HepG2 (cell line): ENCODE data around the gene RIPOR3. TPM values are rescaled to one million over a fixed set of nuclear protein-coding genes. Genes with fewer than 3 reads are reported as not detected.
A peak's percentile ranks its signal among the peaks of the same experiment; 100 is the strongest.

Experiments used
- BRCA1 ChIP-seq: sonication (generic); formaldehyde crosslinking; IDR thresholded peaks from 2 replicates; pipeline ENCODE4 v1.4.0; 2020; ENCODE audit warnings: missing genetic modification reagents
- CBX1 ChIP-seq: IDR thresholded peaks from one replicate; pipeline ENCODE4 v1.6.1; 2016; ENCODE audit warnings: antibody characterized with exemption, low read depth
- DMAP1 ChIP-seq: IDR thresholded peaks from 2 replicates; pipeline ENCODE4 v1.6.1; 2016
- HDAC2 ChIP-seq: sonication (generic); formaldehyde crosslinking; IDR thresholded peaks from 2 replicates; pipeline ENCODE4 v1.4.0; 2020; ENCODE audit warnings: missing genetic modification reagents
- HNRNPH1 ChIP-seq: fragments of 200-400 bp; formaldehyde crosslinking; optimal IDR thresholded peaks from 2 replicates; pipeline ENCODE3; 2017; ENCODE audit warnings: mild to moderate bottlenecking, low read depth, low read length
- MAFG ChIP-seq: sonication (generic); formaldehyde crosslinking; IDR thresholded peaks from 2 replicates; pipeline ENCODE4 v1.5.1; 2020; ENCODE audit warnings: mild to moderate bottlenecking, missing genetic modification reagents
- MEIS1 ChIP-seq: sonication (generic); formaldehyde crosslinking; IDR thresholded peaks from 2 replicates; pipeline ENCODE4 v1.9.0; 2021; ENCODE audit warnings: mild to moderate bottlenecking, missing genetic modification reagents, moderate library complexity, borderline replicate concordance
- MIXL1 ChIP-seq: IDR thresholded peaks from 2 replicates; pipeline ENCODE4 v1.6.1; 2016
- NFKBIZ ChIP-seq: IDR thresholded peaks from 2 replicates; pipeline ENCODE4 v1.6.1; 2018; ENCODE audit warnings: missing genetic modification reagents, missing compliant biosample characterization
- NFYB ChIP-seq: sonication (generic); formaldehyde crosslinking; IDR thresholded peaks from 2 replicates; pipeline ENCODE4 v1.4.0; 2020; ENCODE audit warnings: missing genetic modification reagents
- RBM22 ChIP-seq: fragments of 200-400 bp; formaldehyde crosslinking; optimal IDR thresholded peaks from 2 replicates; pipeline ENCODE3; 2017; ENCODE audit warnings: mild to moderate bottlenecking, low read length, moderate library complexity
- SIX1 ChIP-seq: sonication (generic); formaldehyde crosslinking; IDR thresholded peaks from 2 replicates; pipeline ENCODE4 v1.4.0; 2020; ENCODE audit warnings: missing genetic modification reagents, borderline replicate concordance
- TARDBP ChIP-seq: sonication (generic); formaldehyde crosslinking; IDR thresholded peaks from 2 replicates; pipeline ENCODE4 v1.8.0; 2022; ENCODE audit warnings: mild to moderate bottlenecking, missing genetic modification reagents
- ZFP41 ChIP-seq: sonication (generic); formaldehyde crosslinking; IDR thresholded peaks from 2 replicates; pipeline ENCODE4 v1.4.0; 2020; ENCODE audit warnings: mild to moderate bottlenecking, missing genetic modification reagents, borderline replicate concordance
- ZNF260 ChIP-seq: sonication (generic); formaldehyde crosslinking; IDR thresholded peaks from 2 replicates; pipeline ENCODE4 v1.4.0; 2020; ENCODE audit warnings: missing genetic modification reagents, low read depth, mild to moderate bottlenecking, borderline replicate concordance
- ZNF749 ChIP-seq: sonication (generic); formaldehyde crosslinking; IDR thresholded peaks from 2 replicates; pipeline ENCODE4 v1.8.0; 2022; ENCODE audit warnings: mild to moderate bottlenecking, missing genetic modification reagents, moderate library complexity, borderline replicate concordance
- polyA plus RNA-seq, 8 experiments: library from polyadenylated mRNA; depleted of rRNA in 3 of 8; stranded (reverse) in 7 of 8; unstranded in 1 of 8; fragments of >200 nt; fragmentation: Illumina TruSeq in 4 of 8; extraction: Trizol in 4 of 8; gene quantifications; 2 replicates each; pipeline versions ENCODE4 v1.2.1 to v1.2.3, GENCODE V29; 2011 to 2016; ENCODE audit warnings: low read depth in 4 of 8, missing spikeins in 1 of 8, mixed read lengths in 1 of 8; ENCODE audit not compliant: insufficient read depth in 1 of 8
- total RNA-seq, 5 experiments: library from RNA; depleted of rRNA; stranded (reverse); fragments of >200 nt; fragmentation: Illumina TruSeq; extraction: Trizol; gene quantifications; 2 replicates each; pipeline ENCODE4 v1.2.3, GENCODE V29; 2016; ENCODE audit warnings: low read depth in 1 of 5
- TF ChIP-seq, protein P1 (sequence below): IDR thresholded peaks from 2 replicates; pipeline ENCODE4 v1.6.1; 2016; ENCODE audit warnings: low read depth
- TF ChIP-seq, protein P2 (sequence below): IDR thresholded peaks from 2 replicates; pipeline ENCODE4 v1.6.1; 2016; ENCODE audit warnings: low read depth, borderline replicate concordance
- TF ChIP-seq, protein P3 (sequence below): sonication (generic); formaldehyde crosslinking; IDR thresholded peaks from 2 replicates; pipeline ENCODE4 v1.8.1; 2023; ENCODE audit warnings: mild to moderate bottlenecking, moderate library complexity, missing genetic modification reagents
- TF ChIP-seq, protein P4 (sequence below): sonication (generic); formaldehyde crosslinking; IDR thresholded peaks from 2 replicates; pipeline ENCODE4 v1.5.1; 2020; ENCODE audit warnings: missing genetic modification reagents, mild to moderate bottlenecking, borderline replicate concordance
- TF ChIP-seq, protein P5 (sequence below): sonication (generic); formaldehyde crosslinking; conservative IDR thresholded peaks from 2 replicates; pipeline ENCODE4 v1.4.0; 2020; ENCODE audit warnings: missing genetic modification reagents
- TF ChIP-seq, protein P6 (sequence below): sonication (generic); formaldehyde crosslinking; IDR thresholded peaks from 2 replicates; pipeline ENCODE4 v1.5.0; 2020; ENCODE audit warnings: mild to moderate bottlenecking, missing genetic modification reagents
- TF ChIP-seq, protein P7 (sequence below): sonication (generic); formaldehyde crosslinking; IDR thresholded peaks from 2 replicates; pipeline ENCODE4 v1.4.0; 2020; ENCODE audit warnings: missing genetic modification reagents, borderline replicate concordance

The RIPOR3 gene
- total and polyA plus RNA-seq, 2 of the 13 experiments (the other 11 are each of a cell fraction or from before 2014, with no cell fraction given), result 0.18 TPM; not detected in 1

DNA sequence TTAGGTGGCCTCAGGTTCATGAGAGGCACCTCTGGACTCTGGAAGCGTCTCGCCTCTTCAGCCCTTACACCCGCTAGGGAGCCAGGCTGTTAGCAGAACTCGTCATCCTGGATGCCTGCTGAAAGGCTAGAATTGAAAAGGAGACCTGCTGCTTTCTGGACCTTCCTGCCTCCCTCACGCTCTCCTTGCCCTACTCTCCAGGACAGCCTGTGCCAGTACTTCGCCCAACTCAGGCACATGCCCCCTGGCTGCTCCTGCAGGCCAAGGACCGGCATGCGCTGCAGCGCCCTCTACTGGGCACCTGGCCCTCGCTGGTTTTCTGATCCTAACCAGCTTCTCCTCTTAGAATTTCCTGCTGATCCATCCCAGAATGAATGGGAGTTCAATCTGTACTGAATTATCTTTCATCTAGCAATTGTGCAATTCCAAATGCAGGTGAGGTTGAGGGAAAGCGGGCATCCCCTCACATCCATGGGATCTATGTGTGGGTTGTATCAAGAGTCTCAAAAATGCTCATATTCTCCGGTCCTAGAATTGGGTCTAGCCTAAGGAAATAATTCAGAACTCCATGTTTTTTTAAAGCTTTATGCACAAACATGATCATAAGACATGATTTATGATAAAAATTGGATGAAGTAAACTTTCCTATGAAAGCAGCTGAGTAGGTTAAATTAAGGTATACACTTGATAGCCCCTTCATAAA lies 103.2 kb downstream of the RIPOR3 start (continued):
- TF ChIP-seq, protein P1, sequence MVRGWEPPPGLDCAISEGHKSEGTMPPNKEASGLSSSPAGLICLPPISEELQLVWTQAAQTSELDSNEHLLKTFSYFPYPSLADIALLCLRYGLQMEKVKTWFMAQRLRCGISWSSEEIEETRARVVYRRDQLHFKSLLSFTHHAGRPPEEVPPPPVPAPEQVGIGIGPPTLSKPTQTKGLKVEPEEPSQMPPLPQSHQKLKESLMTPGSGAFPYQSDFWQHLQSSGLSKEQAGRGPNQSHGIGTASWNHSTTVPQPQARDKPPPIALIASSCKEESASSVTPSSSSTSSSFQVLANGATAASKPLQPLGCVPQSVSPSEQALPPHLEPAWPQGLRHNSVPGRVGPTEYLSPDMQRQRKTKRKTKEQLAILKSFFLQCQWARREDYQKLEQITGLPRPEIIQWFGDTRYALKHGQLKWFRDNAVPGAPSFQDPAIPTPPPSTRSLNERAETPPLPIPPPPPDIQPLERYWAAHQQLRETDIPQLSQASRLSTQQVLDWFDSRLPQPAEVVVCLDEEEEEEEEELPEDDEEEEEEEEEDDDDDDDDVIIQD (CRISPR knock-in tag), result peak; percentile 47; the same call in 1 of the 2 replicates
- TF ChIP-seq, protein P2, sequence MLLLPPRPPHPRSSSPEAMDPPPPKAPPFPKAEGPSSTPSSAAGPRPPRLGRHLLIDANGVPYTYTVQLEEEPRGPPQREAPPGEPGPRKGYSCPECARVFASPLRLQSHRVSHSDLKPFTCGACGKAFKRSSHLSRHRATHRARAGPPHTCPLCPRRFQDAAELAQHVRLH (CRISPR knock-in tag), result peak; percentile 42; the same call in 1 of the 2 replicates
- TF ChIP-seq ZNF260 (CRISPR knock-in tag) (no peak), CBX1 (peak; percentile 57), ZNF749 (no peak), SIX1 (CRISPR knock-in tag) (no peak), DMAP1 (no peak), HDAC2 (CRISPR knock-in tag) (peak; percentile 56; the same call in 1 of the 2 replicates), MIXL1 (CRISPR knock-in tag) (0 out of 2 replicates have a peak, but pooled peaks have one; percentile 18), TARDBP (CRISPR knock-in tag) (0 out of 2 replicates have a peak, but pooled peaks have one; percentile 53), ZFP41 (no peak), MEIS1 (CRISPR knock-in tag) (no peak), NFYB (CRISPR knock-in tag) (no peak), RBM22 (peak; percentile 83), BRCA1 (CRISPR knock-in tag) (no peak), MAFG (CRISPR knock-in tag) (no peak), NFKBIZ (CRISPR knock-in tag) (no peak), HNRNPH1 (no peak)
- TF ChIP-seq, protein P3, sequence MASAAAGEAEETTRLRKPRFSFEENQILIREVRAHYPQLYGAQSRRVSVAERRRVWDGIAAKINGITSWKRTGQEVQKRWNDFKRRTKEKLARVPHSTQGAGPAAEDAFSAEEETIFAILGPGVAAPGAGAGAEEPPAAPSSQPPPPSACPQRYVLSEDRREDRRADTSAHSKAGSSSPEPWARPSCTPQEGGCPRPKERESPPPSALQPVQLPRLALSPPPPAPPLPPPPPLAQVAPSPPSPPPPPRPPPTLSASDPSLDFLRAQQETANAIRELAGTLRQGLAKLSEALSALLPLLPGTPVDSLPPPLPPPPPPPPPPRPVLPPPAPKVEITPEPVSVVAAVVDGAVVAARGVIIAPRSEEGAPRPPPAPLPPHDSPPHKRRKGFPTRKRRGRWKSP (CRISPR knock-in tag), result no peak
- TF ChIP-seq, protein P4, sequence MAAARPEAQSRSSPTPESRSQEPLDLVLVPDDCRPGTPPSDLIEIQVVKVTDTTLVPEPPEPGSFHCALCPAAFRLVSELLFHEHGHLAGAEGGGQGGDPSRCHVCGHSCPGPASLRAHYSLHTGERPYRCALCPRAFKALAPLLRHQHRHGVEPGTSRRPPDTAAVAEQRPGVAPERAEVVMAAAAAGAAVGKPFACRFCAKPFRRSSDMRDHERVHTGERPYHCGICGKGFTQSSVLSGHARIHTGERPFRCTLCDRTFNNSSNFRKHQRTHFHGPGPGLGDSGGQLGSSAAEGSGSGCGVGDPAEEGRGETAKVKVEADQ, result no peak
- TF ChIP-seq, protein P5, sequence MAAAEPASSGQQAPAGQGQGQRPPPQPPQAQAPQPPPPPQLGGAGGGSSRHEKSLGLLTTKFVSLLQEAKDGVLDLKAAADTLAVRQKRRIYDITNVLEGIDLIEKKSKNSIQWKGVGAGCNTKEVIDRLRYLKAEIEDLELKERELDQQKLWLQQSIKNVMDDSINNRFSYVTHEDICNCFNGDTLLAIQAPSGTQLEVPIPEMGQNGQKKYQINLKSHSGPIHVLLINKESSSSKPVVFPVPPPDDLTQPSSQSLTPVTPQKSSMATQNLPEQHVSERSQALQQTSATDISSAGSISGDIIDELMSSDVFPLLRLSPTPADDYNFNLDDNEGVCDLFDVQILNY, result no peak
- TF ChIP-seq, protein P6, sequence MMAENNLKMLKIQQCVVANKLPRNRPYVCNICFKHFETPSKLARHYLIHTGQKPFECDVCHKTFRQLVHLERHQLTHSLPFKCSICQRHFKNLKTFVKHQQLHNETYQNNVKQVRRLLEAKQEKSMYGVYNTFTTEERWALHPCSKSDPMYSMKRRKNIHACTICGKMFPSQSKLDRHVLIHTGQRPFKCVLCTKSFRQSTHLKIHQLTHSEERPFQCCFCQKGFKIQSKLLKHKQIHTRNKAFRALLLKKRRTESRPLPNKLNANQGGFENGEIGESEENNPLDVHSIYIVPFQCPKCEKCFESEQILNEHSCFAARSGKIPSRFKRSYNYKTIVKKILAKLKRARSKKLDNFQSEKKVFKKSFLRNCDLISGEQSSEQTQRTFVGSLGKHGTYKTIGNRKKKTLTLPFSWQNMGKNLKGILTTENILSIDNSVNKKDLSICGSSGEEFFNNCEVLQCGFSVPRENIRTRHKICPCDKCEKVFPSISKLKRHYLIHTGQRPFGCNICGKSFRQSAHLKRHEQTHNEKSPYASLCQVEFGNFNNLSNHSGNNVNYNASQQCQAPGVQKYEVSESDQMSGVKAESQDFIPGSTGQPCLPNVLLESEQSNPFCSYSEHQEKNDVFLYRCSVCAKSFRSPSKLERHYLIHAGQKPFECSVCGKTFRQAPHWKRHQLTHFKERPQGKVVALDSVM (CRISPR knock-in tag), result no peak
- TF ChIP-seq, protein P7, sequence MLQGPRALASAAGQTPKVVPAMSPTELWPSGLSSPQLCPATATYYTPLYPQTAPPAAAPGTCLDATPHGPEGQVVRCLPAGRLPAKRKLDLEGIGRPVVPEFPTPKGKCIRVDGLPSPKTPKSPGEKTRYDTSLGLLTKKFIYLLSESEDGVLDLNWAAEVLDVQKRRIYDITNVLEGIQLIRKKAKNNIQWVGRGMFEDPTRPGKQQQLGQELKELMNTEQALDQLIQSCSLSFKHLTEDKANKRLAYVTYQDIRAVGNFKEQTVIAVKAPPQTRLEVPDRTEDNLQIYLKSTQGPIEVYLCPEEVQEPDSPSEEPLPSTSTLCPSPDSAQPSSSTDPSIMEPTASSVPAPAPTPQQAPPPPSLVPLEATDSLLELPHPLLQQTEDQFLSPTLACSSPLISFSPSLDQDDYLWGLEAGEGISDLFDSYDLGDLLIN (CRISPR knock-in tag), result no peak
